GM12878 (cell line): Measurements from ENCODE around the gene TMEM106A. TPM values are rescaled to one million over a fixed set of nuclear protein-coding genes. Genes with fewer than 3 reads are reported as not detected.

Experiments
- ATAC-seq: fragments of 200-7000 bp; cut with Tn5 transposase; 3 replicates; pipeline ENCODE4 v1.9.1; 2020; ENCODE audit warnings: mild to moderate bottlenecking, moderate library complexity
- BruUV-seq: library from RNA; stranded (reverse); fragments of 400-500 nt; replicated peaks from 2 replicates; lab custom pipeline; 2021; lab: Mats Ljungman, UMichigan
- CTCF ChIA-PET: fragments of 300-600 bp; sonication (Branson Sonifier 250); formaldehyde crosslinking; extraction: SDS; loops from one replicate; lab custom pipeline; 2021; ENCODE audit warnings: inconsistent platforms; lab: Yijun Ruan, JAX
- POLR2A ChIA-PET: fragments of 350-600 bp; formaldehyde crosslinking; extraction: SDS; loops from one replicate; lab custom pipeline; 2021; ENCODE audit warnings: inconsistent platforms; lab: Charles Lee
- RAD21 ChIA-PET: fragments of 300-600 bp; sonication (Branson Sonifier 250); formaldehyde crosslinking; loops from one replicate; lab custom pipeline; 2023; ENCODE audit warnings: antibody characterized with exemption; ENCODE audit not compliant: unreplicated experiment; lab: Charles Lee
- SMC1A ChIA-PET: fragments of 300-600 bp; sonication (Branson Sonifier 250); formaldehyde crosslinking; loops from one replicate; lab custom pipeline; 2023; ENCODE audit not compliant: unreplicated experiment, uncharacterized antibody; lab: Charles Lee
- DNase-seq: peaks from one replicate; pipeline ENCODE4 v3.0.0-alpha.2; 2011; ENCODE audit warnings: low read depth, low spot score
- FAIRE-seq: peaks from 3 replicates; lab custom pipeline; 2011; peaks lifted over from hg19 to GRCh38; lab: Jason Lieb, UNC
- H2AFZ ChIP-seq: 2 replicates; pipeline ENCODE4 v1.6.0; 2011; ENCODE audit warnings: low read depth, low read length, control low read depth; ENCODE audit not compliant: control insufficient read depth
- H3K27ac ChIP-seq: 2 replicates; pipeline ENCODE4 v1.5.1; 2011; ENCODE audit warnings: control low read depth; ENCODE audit not compliant: control insufficient read depth, insufficient read depth
- H3K27me3 ChIP-seq, 2 experiments: replicated peaks in 1 of 2; 2 replicates each; pipeline versions ENCODE4 v1.6.0 to v1.6.1; 2011; ENCODE audit warnings: low read length in 1 of 2; ENCODE audit not compliant: control insufficient read depth in 2 of 2, insufficient read depth in 2 of 2
- H3K36me3 ChIP-seq, 2 experiments: 2 replicates each; pipeline ENCODE4 v1.5.1; 2011; ENCODE audit warnings: low read length in 1 of 2; ENCODE audit not compliant: control insufficient read depth in 2 of 2, insufficient read depth in 2 of 2
- H3K4me1 ChIP-seq: 2 replicates; pipeline ENCODE4 v1.6.1; 2011; ENCODE audit warnings: mild to moderate bottlenecking, low read length, moderate library complexity, mixed read lengths; ENCODE audit not compliant: control insufficient read depth, insufficient read depth
- H3K4me2 ChIP-seq: 2 replicates; pipeline ENCODE4 v1.6.0; 2011; ENCODE audit warnings: control low read depth; ENCODE audit not compliant: control insufficient read depth, insufficient read depth
- H3K4me3 ChIP-seq: fragments of 200-600 bp; sonication (generic); 2 replicates; pipeline ENCODE4 v1.5.1; 2016
- H3K79me2 ChIP-seq: 2 replicates; pipeline ENCODE4 v1.6.0; 2011; ENCODE audit warnings: low read length; ENCODE audit not compliant: control insufficient read depth, insufficient read depth
- H3K9ac ChIP-seq: 2 replicates; pipeline ENCODE4 v1.8.0; 2011; ENCODE audit warnings: low read length, control low read depth, mixed read lengths; ENCODE audit not compliant: control insufficient read depth, insufficient read depth
- H3K9me3 ChIP-seq: replicated peaks from 3 replicates; pipeline ENCODE4 v1.5.1; 2011; ENCODE audit warnings: mild to moderate bottlenecking, low read length; ENCODE audit not compliant: control insufficient read depth, insufficient read depth
- H4K20me1 ChIP-seq: 2 replicates; pipeline ENCODE4 v1.6.0; 2011; ENCODE audit not compliant: control insufficient read depth, insufficient read depth
- BCL3 ChIP-seq: IDR thresholded peaks from 2 replicates; pipeline ENCODE4 v1.6.1; 2011; ENCODE audit warnings: borderline replicate concordance, low read depth, mild to moderate bottlenecking, moderate library complexity, low read length; ENCODE audit not compliant: insufficient read depth, poor library complexity, severe bottlenecking
- CHD2 ChIP-seq: IDR thresholded peaks from 2 replicates; pipeline ENCODE4 v1.6.1; 2011; ENCODE audit warnings: low read depth, low read length, improper control_type of control experiment, borderline replicate concordance
- NFIC ChIP-seq: IDR thresholded peaks from 2 replicates; pipeline ENCODE4 v1.6.1; 2012; ENCODE audit warnings: low read depth, mild to moderate bottlenecking, inconsistent platforms, low read length, moderate library complexity
- NR2C1 ChIP-seq: fragments of 450-650 bp; IDR thresholded peaks from 2 replicates; pipeline ENCODE4 v1.6.1; 2017; ENCODE audit warnings: antibody characterized with exemption, mild to moderate bottlenecking, moderate library complexity
- PAX5 ChIP-seq: IDR thresholded peaks from 2 replicates; pipeline ENCODE4 v1.6.1; 2011; ENCODE audit warnings: low read depth, low read length, borderline replicate concordance
- SIN3A ChIP-seq: IDR thresholded peaks from 2 replicates; pipeline ENCODE4 v1.6.1; 2012; ENCODE audit warnings: low read depth, low read length, improper control_type of control experiment
- SKIL ChIP-seq: fragments of 450-650 bp; IDR thresholded peaks from 2 replicates; pipeline ENCODE4 v1.6.1; 2017; ENCODE audit warnings: mild to moderate bottlenecking, low read depth, inconsistent platforms; ENCODE audit not compliant: poor library complexity, severe bottlenecking
- ZBTB11 ChIP-seq: fragments of 450-650 bp; formaldehyde crosslinking; IDR thresholded peaks from 2 replicates; pipeline ENCODE4 v1.5.0; 2022; ENCODE audit warnings: mild to moderate bottlenecking, missing genetic modification characterization
- WGBS: methylation state at CpG from one replicate; pipeline ENCODE4 v1.1.6; 2016; ENCODE audit warnings: low lambda C conversion rate; ENCODE audit not compliant: insufficient replicate concordance, insufficient coverage; ENCODE audit errors: missing lambda C conversion rate; 5-methylcytosine and 5-hydroxymethylcytosine counted together
- in situ Hi-C: fragments of 300-500 bp; cut with MboI; formaldehyde crosslinking; loops from 9 replicates; pipeline ENCODE4 v1.14.3; 2018; ENCODE audit warnings: mixed read lengths
- intact Hi-C: fragments of 100-400 bp; cut with micrococcal nuclease; formaldehyde crosslinking; loops from one replicate; pipeline ENCODE4 v1.14.2; 2022; ENCODE audit not compliant: unreplicated experiment
- polyA plus RNA-seq, 11 experiments: library from polyadenylated mRNA; depleted of rRNA in 4 of 11; unstranded in 6 of 11; stranded (reverse) in 5 of 11; fragments of >200 nt; fragmentation: Nextera tagmentation in 4 of 11; fragmentation: Illumina TruSeq in 1 of 11; extraction: Ambion mirVana in 4 of 11; extraction: Trizol in 1 of 11; gene quantifications; 1 replicate in 1 of 11; 2 replicates in 10 of 11; pipeline versions ENCODE4 v1.2.1 to v1.2.3, GENCODE V29; 2011 to 2016; ENCODE audit warnings: inconsistent platforms in 2 of 11, missing spikeins in 2 of 11, low read depth in 1 of 11
- total RNA-seq, 4 experiments: library from RNA; depleted of rRNA in 3 of 4; stranded (reverse); fragments of >200 nt in 3 of 4; fragmentation: Illumina TruSeq in 1 of 4; extraction: Trizol in 1 of 4; gene quantifications; 2 replicates each; pipeline versions ENCODE4 v1.2.1 to v1.2.3, GENCODE V29; 2013 to 2021

TMEM106A gene
- total and polyA plus RNA-seq, 10 of the 15 experiments (the other 5 are each of a cell fraction or from before 2014, with no cell fraction given): 2.3 to 18.7 (median 9.3) TPM

- intact Hi-C loops: no loop called here
- Histone ChIP-seq H3K4me2 (no peak overlapping the region), H3K79me2 (peaks cover 14% of the 10 kb centered on the region), H3K4me1 (no peaks in the 10 kb centered on the region), H3K27me3 (no peaks in the 10 kb centered on the region), H4K20me1 (no peaks in the 10 kb centered on the region), H3K27ac (no peak overlapping the region), H3K9me3 (no peaks in the 10 kb centered on the region), H3K36me3 (no peaks in the 10 kb centered on the region; a peak in 2 of 4 replicates), H3K9ac (no peak overlapping the region), H2AFZ (no peak overlapping the region), H3K4me3 (no peak overlapping the region)
- in situ Hi-C loops: no loop called here
- 39% methylated on average over 2 of the region's 2 CpGs for WGBS
- TF ChIP-seq CHD2: no peak
- TF ChIP-seq NR2C1: 0 out of 2 replicates have a peak, but pooled peaks have one; percentile 15
- ChIA-PET SMC1A (interaction anchor here (1.0 kb wide), 1 partner anchor 24 kb away, joined by 4 read pairs; no protein-coding TSS in a partner anchor), CTCF (no interaction called here), POLR2A (interaction anchor here (0.6 to 1.0 kb wide), 2 partner anchors 24 to 540 kb away, joined by 3 read pairs; no protein-coding TSS in a partner anchor), RAD21 (no interaction called here)
- DNase-seq: no peak
- BruUV-seq: no TSS peak
- no peak for FAIRE-seq
- ATAC-seq: no peak
Measured at GRCh38 chr17:43176119-43176570, 35.5 kb upstream of the TMEM106A start.

GRCh38 chr17:43183921-43184320, 27.8 kb upstream of the TMEM106A start:
- ChIA-PET RAD21 (no interaction called here), SMC1A (no interaction called here), CTCF (interaction anchor here (0.6 kb wide), 1 partner anchor 17 kb away, joined by 3 read pairs; no protein-coding TSS in a partner anchor), POLR2A (interaction anchor here (0.6 kb wide), 1 partner anchor 171 kb away, joined by 5 read pairs; no protein-coding TSS in a partner anchor)
- intact Hi-C loops: no loop called here
- 100% methylated on average over 3 of the region's 3 CpGs for WGBS
- no peak overlapping the region for H3K4me2 ChIP-seq
- no peak overlapping the region for H3K4me3 ChIP-seq
- ATAC-seq: no peak
- DNase-seq: no peak
- H3K27ac ChIP-seq: no peak overlapping the region
- no peak overlapping the region for H3K9ac ChIP-seq
- in situ Hi-C loops: no loop called here
- H3K36me3 ChIP-seq: peaks cover under 1 to 4% of the 10 kb centered on the region in 2 experiments; a peak in 3 of 4 replicates
- H3K27me3 ChIP-seq: no peaks in the 10 kb centered on the region
- no peak for FAIRE-seq
- no peaks in the 10 kb centered on the region for H4K20me1 ChIP-seq
- H2AFZ ChIP-seq: no peak overlapping the region
- no peaks in the 10 kb centered on the region for H3K9me3 ChIP-seq
- BruUV-seq: no TSS peak
- no peaks in the 10 kb centered on the region for H3K79me2 ChIP-seq
- H3K4me1 ChIP-seq: no peaks in the 10 kb centered on the region
- TF ChIP-seq NFIC: no peak
- no peak for TF ChIP-seq BCL3
- no peak for TF ChIP-seq SKIL
- TF ChIP-seq SIN3A: no peak
- no peak for TF ChIP-seq ZBTB11 (CRISPR knock-in tag)
- no peak for TF ChIP-seq PAX5
